ENCODE data around the gene RNF135. TPM values are rescaled to one million over a fixed set of nuclear protein-coding genes. Genes with fewer than 3 reads are reported as not detected.

The RNF135 gene
- polyA plus RNA-seq, 1 of the 3 experiments (the other 2 are of a cell fraction), result not detected

DNA sequence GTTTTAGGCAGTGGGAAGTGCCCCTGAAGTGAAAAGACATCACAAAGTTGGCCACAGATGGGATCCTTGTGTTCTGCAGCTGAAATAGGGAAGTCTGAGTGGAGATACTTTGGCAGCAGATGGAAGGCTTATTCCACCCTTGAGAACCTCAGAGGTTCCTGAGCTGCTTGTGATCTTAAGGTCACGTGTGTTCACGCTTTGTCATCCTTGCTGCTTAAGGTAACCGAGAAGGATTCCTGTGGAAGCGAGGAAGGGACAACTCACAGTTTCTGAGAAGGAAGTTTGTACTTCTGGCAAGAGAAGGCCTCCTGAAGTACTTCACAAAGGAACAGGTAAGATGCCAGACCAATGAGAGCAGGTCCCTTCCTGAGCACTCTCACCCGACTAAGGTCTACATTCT lies 36.9 kb upstream of the RNF135 start (continued):
- TF ChIP-seq, protein P1, sequence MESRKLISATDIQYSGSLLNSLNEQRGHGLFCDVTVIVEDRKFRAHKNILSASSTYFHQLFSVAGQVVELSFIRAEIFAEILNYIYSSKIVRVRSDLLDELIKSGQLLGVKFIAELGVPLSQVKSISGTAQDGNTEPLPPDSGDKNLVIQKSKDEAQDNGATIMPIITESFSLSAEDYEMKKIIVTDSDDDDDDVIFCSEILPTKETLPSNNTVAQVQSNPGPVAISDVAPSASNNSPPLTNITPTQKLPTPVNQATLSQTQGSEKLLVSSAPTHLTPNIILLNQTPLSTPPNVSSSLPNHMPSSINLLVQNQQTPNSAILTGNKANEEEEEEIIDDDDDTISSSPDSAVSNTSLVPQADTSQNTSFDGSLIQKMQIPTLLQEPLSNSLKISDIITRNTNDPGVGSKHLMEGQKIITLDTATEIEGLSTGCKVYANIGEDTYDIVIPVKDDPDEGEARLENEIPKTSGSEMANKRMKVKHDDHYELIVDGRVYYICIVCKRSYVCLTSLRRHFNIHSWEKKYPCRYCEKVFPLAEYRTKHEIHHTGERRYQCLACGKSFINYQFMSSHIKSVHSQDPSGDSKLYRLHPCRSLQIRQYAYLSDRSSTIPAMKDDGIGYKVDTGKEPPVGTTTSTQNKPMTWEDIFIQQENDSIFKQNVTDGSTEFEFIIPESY (IDR thresholded peaks at IDR 0.05; ENCODE audit: borderline replicate concordance, low read depth), result no peak
- TF ChIP-seq GATA2 (CRISPR knock-in tag; IDR thresholded peaks at IDR 0.05) (no peak), POLR2AphosphoS5 (IDR thresholded peaks at IDR 0.05; ENCODE audit: low read depth, low read length) (no peak), CHD2 (IDR thresholded peaks at IDR 0.05; ENCODE audit: low read length, partially characterized antibody) (no peak), YY1 (IDR thresholded peaks at IDR 0.05; ENCODE audit: low read depth) (no peak), EZH2phosphoT487 (IDR thresholded peaks at IDR 0.05; ENCODE audit: borderline replicate concordance, low read depth) (no peak)
- TF ChIP-seq, protein P2, sequence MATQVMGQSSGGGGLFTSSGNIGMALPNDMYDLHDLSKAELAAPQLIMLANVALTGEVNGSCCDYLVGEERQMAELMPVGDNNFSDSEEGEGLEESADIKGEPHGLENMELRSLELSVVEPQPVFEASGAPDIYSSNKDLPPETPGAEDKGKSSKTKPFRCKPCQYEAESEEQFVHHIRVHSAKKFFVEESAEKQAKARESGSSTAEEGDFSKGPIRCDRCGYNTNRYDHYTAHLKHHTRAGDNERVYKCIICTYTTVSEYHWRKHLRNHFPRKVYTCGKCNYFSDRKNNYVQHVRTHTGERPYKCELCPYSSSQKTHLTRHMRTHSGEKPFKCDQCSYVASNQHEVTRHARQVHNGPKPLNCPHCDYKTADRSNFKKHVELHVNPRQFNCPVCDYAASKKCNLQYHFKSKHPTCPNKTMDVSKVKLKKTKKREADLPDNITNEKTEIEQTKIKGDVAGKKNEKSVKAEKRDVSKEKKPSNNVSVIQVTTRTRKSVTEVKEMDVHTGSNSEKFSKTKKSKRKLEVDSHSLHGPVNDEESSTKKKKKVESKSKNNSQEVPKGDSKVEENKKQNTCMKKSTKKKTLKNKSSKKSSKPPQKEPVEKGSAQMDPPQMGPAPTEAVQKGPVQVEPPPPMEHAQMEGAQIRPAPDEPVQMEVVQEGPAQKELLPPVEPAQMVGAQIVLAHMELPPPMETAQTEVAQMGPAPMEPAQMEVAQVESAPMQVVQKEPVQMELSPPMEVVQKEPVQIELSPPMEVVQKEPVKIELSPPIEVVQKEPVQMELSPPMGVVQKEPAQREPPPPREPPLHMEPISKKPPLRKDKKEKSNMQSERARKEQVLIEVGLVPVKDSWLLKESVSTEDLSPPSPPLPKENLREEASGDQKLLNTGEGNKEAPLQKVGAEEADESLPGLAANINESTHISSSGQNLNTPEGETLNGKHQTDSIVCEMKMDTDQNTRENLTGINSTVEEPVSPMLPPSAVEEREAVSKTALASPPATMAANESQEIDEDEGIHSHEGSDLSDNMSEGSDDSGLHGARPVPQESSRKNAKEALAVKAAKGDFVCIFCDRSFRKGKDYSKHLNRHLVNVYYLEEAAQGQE (IDR thresholded peaks at IDR 0.05; ENCODE audit: low read depth, low read length), result no peak

DNA sequence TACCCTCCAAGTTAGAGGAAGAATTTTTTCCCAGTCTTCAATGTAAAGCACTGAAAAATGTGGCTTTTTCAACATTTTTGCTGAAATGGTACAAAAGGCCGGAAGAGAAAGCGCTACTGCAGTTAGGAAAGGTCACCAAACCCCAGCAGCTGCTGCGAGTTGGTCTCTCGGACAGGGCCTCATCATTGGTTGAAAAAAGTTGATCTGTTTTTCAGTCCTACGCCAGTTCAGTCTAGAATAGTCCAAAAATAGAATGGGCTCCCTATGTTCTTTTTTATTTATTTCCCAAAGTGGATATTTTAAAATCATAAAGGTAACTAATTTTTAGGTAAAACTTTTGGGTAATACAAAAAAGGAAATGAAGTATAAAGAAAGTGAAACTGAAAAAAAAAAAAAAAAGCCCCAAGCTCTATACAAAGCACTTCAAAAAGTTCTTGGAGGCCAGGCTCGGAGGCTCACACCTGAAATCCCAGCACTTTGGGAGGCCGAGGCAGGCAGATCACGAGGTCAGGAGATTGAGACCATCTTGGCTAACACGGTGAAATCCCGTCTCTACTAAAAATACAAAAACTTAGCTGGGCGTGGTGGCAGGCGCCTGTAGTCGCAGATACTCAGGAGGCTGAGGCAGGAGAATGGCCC lies 31.7 kb upstream of the RNF135 start:
- Histone ChIP-seq H4K20me1 (ENCODE audit: insufficient read depth) (no peaks in the 10 kb centered on the region), H3K4me1 (ENCODE audit: control insufficient read depth in 1 of 2, insufficient read depth in 2 of 2, low read depth in 1 of 2, low read length in 1 of 2) (no peaks in the 10 kb centered on the region), H3K27ac (ENCODE audit: low read depth in 2 of 2, low read length in 1 of 2) (no peak overlapping the region), H3K4me3 (ENCODE audit: low read depth in 2 of 2, low read length in 1 of 2) (no peak overlapping the region), H3K27me3 (ENCODE audit: insufficient read depth) (no peaks in the 10 kb centered on the region; the same call in 1 of the 2 replicates), H3K4me2 (no peak overlapping the region), H3K79me2 (ENCODE audit: insufficient read depth) (no peaks in the 10 kb centered on the region), H3F3A (replicated peaks; ENCODE audit: insufficient read depth) (no peaks in the 10 kb centered on the region), H3K9ac (no peak overlapping the region), H3K9me3 (no peaks in the 10 kb centered on the region), H3K36me3 (replicated peaks in 1 of 2; ENCODE audit: control insufficient read depth in 1 of 2, insufficient read depth in 2 of 2, low read length in 1 of 2) (no peaks in the 10 kb centered on the region), H2AFZ (ENCODE audit: low read depth) (no peak overlapping the region), H3K9me2 (no peaks in the 10 kb centered on the region)
- TF ChIP-seq NFIC (IDR thresholded peaks at IDR 0.05; ENCODE audit: borderline replicate concordance) (no peak), RFX5 (IDR thresholded peaks at IDR 0.05; ENCODE audit: low read length) (no peak), SMC3 (IDR thresholded peaks at IDR 0.05; ENCODE audit: low read depth, low read length) (no peak), GABPA (IDR thresholded peaks at IDR 0.05; ENCODE audit: low read depth) (no peak), TCF12 (IDR thresholded peaks at IDR 0.05) (no peak), RXRA (IDR thresholded peaks at IDR 0.05; ENCODE audit: borderline replicate concordance, low read depth) (no peak), GATA2 (CRISPR knock-in tag; IDR thresholded peaks at IDR 0.05) (no peak), MEF2A (IDR thresholded peaks at IDR 0.05; ENCODE audit: borderline replicate concordance, low read depth) (no peak), MXI1 (IDR thresholded peaks at IDR 0.05; ENCODE audit: low read depth, low read length) (no peak), YY1 (IDR thresholded peaks at IDR 0.05; ENCODE audit: low read depth) (no peak), POLR2AphosphoS5 (IDR thresholded peaks at IDR 0.05; ENCODE audit: low read depth, low read length) (no peak), EP300 (IDR thresholded peaks at IDR 0.05; ENCODE audit: borderline replicate concordance in 1 of 2, low read depth in 1 of 2, low read length in 1 of 2) (no peak), FOSL2 (IDR thresholded peaks at IDR 0.05; ENCODE audit: borderline replicate concordance, low read depth) (no peak)
- TF ChIP-seq, protein P3, sequence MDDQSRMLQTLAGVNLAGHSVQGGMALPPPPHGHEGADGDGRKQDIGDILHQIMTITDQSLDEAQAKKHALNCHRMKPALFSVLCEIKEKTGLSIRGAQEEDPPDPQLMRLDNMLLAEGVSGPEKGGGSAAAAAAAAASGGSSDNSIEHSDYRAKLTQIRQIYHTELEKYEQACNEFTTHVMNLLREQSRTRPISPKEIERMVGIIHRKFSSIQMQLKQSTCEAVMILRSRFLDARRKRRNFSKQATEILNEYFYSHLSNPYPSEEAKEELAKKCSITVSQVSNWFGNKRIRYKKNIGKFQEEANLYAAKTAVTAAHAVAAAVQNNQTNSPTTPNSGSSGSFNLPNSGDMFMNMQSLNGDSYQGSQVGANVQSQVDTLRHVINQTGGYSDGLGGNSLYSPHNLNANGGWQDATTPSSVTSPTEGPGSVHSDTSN (IDR thresholded peaks at IDR 0.05), result no peak
- TF ChIP-seq, protein P1 (IDR thresholded peaks at IDR 0.05; ENCODE audit: borderline replicate concordance, low read depth), result no peak
- no peak for DNase-seq
- WGBS (ENCODE audit: low lambda C conversion rate), result 87% methylated on average over 13 of the region's 13 CpGs
- ChIA-PET POLR2A (no interaction called here), CTCF (interaction anchor here (0.9 kb wide), 1 partner anchor 12 kb away, joined by 3 read pairs; no protein-coding TSS in a partner anchor)

Data from SK-N-SH (cell line).